ENCODE data around the gene RAPGEF5. TPM values are rescaled to one million over a fixed set of nuclear protein-coding genes. Genes with fewer than 3 reads are reported as not detected.

RAPGEF5 gene
- total RNA-seq, 1 experiment from 2014 or later, result 13.3 TPM

- H3K23ac ChIP-seq (ENCODE audit: insufficient read length, low read depth, low read length), result no peak overlapping the region
- no peak overlapping the region for H3T11ph ChIP-seq (ENCODE audit: low read length)
- no peak overlapping the region for H4K8ac ChIP-seq (replicated peaks; ENCODE audit: insufficient read length, low read depth, low read length)
- no peak overlapping the region for H4K5ac ChIP-seq (ENCODE audit: insufficient read length, low read depth, low read length)
- Mint-ChIP-seq H3K27me3 (ENCODE audit: low read depth) (no peaks in the 10 kb centered on the region), H3K4me3 (no peak overlapping the region), H3K9me3 (no peaks in the 10 kb centered on the region), H3K4me1 (peaks cover 22 to 24% of the 10 kb centered on the region in 2 experiments), H3K36me3 (ENCODE audit: insufficient read depth in 1 of 3, low read depth in 3 of 3) (peaks cover 5 to 11% (median 7%) of the 10 kb centered on the region in 3 experiments; a peak in 4 of 7 replicates), H3K27ac (peak overlapping the region in 1 of 3 experiments; percentile 73; a peak in 3 of 7 replicates)
- no peak overlapping the region for H2BK5ac ChIP-seq (ENCODE audit: insufficient read length, low read length)
- H3K4me1 ChIP-seq (ENCODE audit: insufficient read depth, low read length), result peaks cover 6% of the 10 kb centered on the region
- no CpG with 5 or more reads among the region's 1 CpG for WGBS (ENCODE audit: extremely low coverage, insufficient read length, low lambda C conversion rate)
- H2AK5ac ChIP-seq (ENCODE audit: insufficient read length, low read length), result no peak overlapping the region
- H3K79me1 ChIP-seq (ENCODE audit: insufficient read depth, low read depth, low read length, poor library complexity, severe bottlenecking), result no peaks in the 10 kb centered on the region
- H4K91ac ChIP-seq (ENCODE audit: insufficient read length, low read depth, low read length), result no peak overlapping the region
- no peak overlapping the region for H3K4me2 ChIP-seq (ENCODE audit: insufficient read depth, insufficient read length, low read length)
- H3K9me3 ChIP-seq (ENCODE audit: control insufficient read depth, low read depth, low read length), result no peaks in the 10 kb centered on the region
- H3K4ac ChIP-seq (ENCODE audit: low read depth, low read length), result no peak overlapping the region
- H2BK12ac ChIP-seq (ENCODE audit: insufficient read length, low read depth, low read length), result no peak overlapping the region
- no peak overlapping the region for H3K18ac ChIP-seq (ENCODE audit: insufficient read length, low read depth, low read length)
- H3K9ac ChIP-seq (ENCODE audit: extremely low read depth, insufficient read length, low read length), result no peak overlapping the region
- no peak overlapping the region for H3K56ac ChIP-seq (ENCODE audit: insufficient read length, low read depth, low read length)
- H2AFZ ChIP-seq (ENCODE audit: low read length), result no peak overlapping the region
- no peak overlapping the region for H2BK20ac ChIP-seq (ENCODE audit: low read depth, low read length, poor library complexity, severe bottlenecking)
- H3K79me2 ChIP-seq (ENCODE audit: insufficient read depth, low read length), result no peaks in the 10 kb centered on the region
- no peaks in the 10 kb centered on the region for H3K27me3 ChIP-seq (ENCODE audit: insufficient read depth, low read length)
- no peak overlapping the region for H2BK120ac ChIP-seq (ENCODE audit: low read depth, low read length, poor library complexity, severe bottlenecking)
- H3K14ac ChIP-seq (ENCODE audit: insufficient read depth, low read length), result no peak overlapping the region
- H3K27ac ChIP-seq (ENCODE audit: insufficient read length, low read depth, low read length), result no peak overlapping the region
- no peak for DNase-seq
- TF ChIP-seq, protein P1, sequence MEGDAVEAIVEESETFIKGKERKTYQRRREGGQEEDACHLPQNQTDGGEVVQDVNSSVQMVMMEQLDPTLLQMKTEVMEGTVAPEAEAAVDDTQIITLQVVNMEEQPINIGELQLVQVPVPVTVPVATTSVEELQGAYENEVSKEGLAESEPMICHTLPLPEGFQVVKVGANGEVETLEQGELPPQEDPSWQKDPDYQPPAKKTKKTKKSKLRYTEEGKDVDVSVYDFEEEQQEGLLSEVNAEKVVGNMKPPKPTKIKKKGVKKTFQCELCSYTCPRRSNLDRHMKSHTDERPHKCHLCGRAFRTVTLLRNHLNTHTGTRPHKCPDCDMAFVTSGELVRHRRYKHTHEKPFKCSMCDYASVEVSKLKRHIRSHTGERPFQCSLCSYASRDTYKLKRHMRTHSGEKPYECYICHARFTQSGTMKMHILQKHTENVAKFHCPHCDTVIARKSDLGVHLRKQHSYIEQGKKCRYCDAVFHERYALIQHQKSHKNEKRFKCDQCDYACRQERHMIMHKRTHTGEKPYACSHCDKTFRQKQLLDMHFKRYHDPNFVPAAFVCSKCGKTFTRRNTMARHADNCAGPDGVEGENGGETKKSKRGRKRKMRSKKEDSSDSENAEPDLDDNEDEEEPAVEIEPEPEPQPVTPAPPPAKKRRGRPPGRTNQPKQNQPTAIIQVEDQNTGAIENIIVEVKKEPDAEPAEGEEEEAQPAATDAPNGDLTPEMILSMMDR (conservative IDR thresholded peaks at IDR 0.05), result no peak
- no peaks in the 10 kb centered on the region for H4K20me1 ChIP-seq (ENCODE audit: control insufficient read depth, insufficient read depth, insufficient read length)
- H2BK15ac ChIP-seq (ENCODE audit: low read depth, low read length), result no peak overlapping the region
- H3K23me2 ChIP-seq (ENCODE audit: insufficient read length, low read depth, low read length, poor library complexity, severe bottlenecking), result no peaks in the 10 kb centered on the region
These were observed 101.1 kb downstream of the RAPGEF5 start for GRCh38 chr7:22255834-22256233.

All from H9 (cell line).